HG03066 (cell line): ENCODE results near the gene SLC7A4.
"Not testable (repeated sequence)": the region's sequence is repeated elsewhere in the genome, so short reads cannot be mapped to it uniquely, and the experiment has no call there.

Experiments
- ATAC-seq: cut with Tn5 transposase; IDR thresholded peaks from one replicate; pipeline ENCODE4 v1.9.1; 2021; ENCODE audit warnings: low read depth; ENCODE audit not compliant: unreplicated experiment

The SLC7A4 gene

GRCh38 chr22:21043860-21044535 lies 11.6 kb upstream of the SLC7A4 start:
- no peak for ATAC-seq

- no peak for ATAC-seq
Measured at GRCh38 chr22:21042978-21043859, 10.9 kb upstream of the SLC7A4 start.

- no peak for ATAC-seq
Measured at GRCh38 chr22:21041937-21042336, 9.6 kb upstream of the SLC7A4 start.

GRCh38 chr22:21039158-21039557 lies 6.8 kb upstream of the SLC7A4 start:
- ATAC-seq = not testable (repeated sequence)

- ATAC-seq = no peak
Measured at GRCh38 chr22:21038405-21038804, 6.0 kb upstream of the SLC7A4 start.

- no peak for ATAC-seq
Measured at GRCh38 chr22:21034989-21035388, 2.6 kb upstream of the SLC7A4 start.

- no peak for ATAC-seq
Measured at GRCh38 chr22:21033895-21034294, 1.5 kb upstream of the SLC7A4 start.

GRCh38 chr22:21032868-21033688 lies 717 bp upstream of the SLC7A4 start:
- no peak for ATAC-seq

- no peak for ATAC-seq
Measured at GRCh38 chr22:21031545-21032036, 770 bp downstream of the SLC7A4 start.

- no peak for ATAC-seq
Measured at GRCh38 chr22:21030621-21031544, 1.5 kb downstream of the SLC7A4 start.

- ATAC-seq = no peak
Measured at GRCh38 chr22:21030032-21030431, 2.3 kb downstream of the SLC7A4 start.

GRCh38 chr22:21029486-21030025 lies 2.8 kb downstream of the SLC7A4 start:
- ATAC-seq = no peak

GRCh38 chr22:21028277-21029251 lies 3.8 kb downstream of the SLC7A4 start:
- no peak for ATAC-seq

GRCh38 chr22:21026783-21027692 lies 5.3 kb downstream of the SLC7A4 start:
- no peak for ATAC-seq

- ATAC-seq = no peak
Measured at GRCh38 chr22:21025763-21026755, 6.3 kb downstream of the SLC7A4 start.

GRCh38 chr22:21025266-21025665 lies 7.1 kb downstream of the SLC7A4 start:
- ATAC-seq = no peak
